GM23338 (cell line): Measurements from ENCODE around the gene ATF7. TPM values are rescaled to one million over a fixed set of nuclear protein-coding genes. Genes with fewer than 3 reads are reported as not detected.
A peak's percentile ranks its signal among the peaks of the same experiment; 100 is the strongest.

Source experiments
- ATAC-seq: fragments of 200-7000 bp; cut with Tn5 transposase; 3 replicates; pipeline ENCODE4 v1.9.1; 2020
- DNase-seq: peaks from one replicate; pipeline ENCODE4 v3.0.0-alpha.2; 2015; ENCODE audit warnings: low spot score
- H2AFZ ChIP-seq: fragments of 200-600 bp; sonication (generic); 2 replicates; pipeline ENCODE4 v1.8.0; 2016; ENCODE audit warnings: antibody characterized with exemption, mild to moderate bottlenecking, moderate library complexity
- H3F3A ChIP-seq: fragments of 200-600 bp; sonication (generic); replicated peaks from 2 replicates; pipeline ENCODE4 v1.8.0; 2017; ENCODE audit warnings: antibody characterized with exemption, mixed run types, low read depth
- H3K27ac ChIP-seq: fragments of 200-600 bp; sonication (generic); 2 replicates; pipeline ENCODE4 v1.6.1; 2016; ENCODE audit warnings: low read depth
- H3K27me3 ChIP-seq: fragments of 200-600 bp; sonication (generic); 2 replicates; pipeline ENCODE4 v1.8.0; 2016; ENCODE audit warnings: mild to moderate bottlenecking, mixed run types, moderate library complexity; ENCODE audit not compliant: insufficient read depth
- H3K36me3 ChIP-seq: fragments of 200-600 bp; sonication (generic); 2 replicates; pipeline ENCODE4 v1.8.0; 2016; ENCODE audit warnings: mild to moderate bottlenecking; ENCODE audit not compliant: insufficient read depth
- H3K4me1 ChIP-seq: fragments of 200-600 bp; sonication (generic); 2 replicates; pipeline ENCODE4 v1.8.0; 2016; ENCODE audit warnings: mild to moderate bottlenecking, moderate library complexity; ENCODE audit not compliant: insufficient read depth
- H3K4me2 ChIP-seq: fragments of 200-600 bp; sonication (generic); 2 replicates; pipeline ENCODE4 v1.7.1; 2017; ENCODE audit warnings: mixed run types
- H3K4me3 ChIP-seq: fragments of 200-600 bp; sonication (generic); 2 replicates; pipeline ENCODE4 v1.6.1; 2016; ENCODE audit warnings: mixed run types
- H3K79me2 ChIP-seq: fragments of 200-600 bp; sonication (generic); replicated peaks from 2 replicates; pipeline ENCODE4 v1.8.0; 2017; ENCODE audit warnings: mild to moderate bottlenecking; ENCODE audit not compliant: insufficient read depth
- H3K9me2 ChIP-seq: fragments of 200-600 bp; sonication (generic); 2 replicates; pipeline ENCODE4 v1.8.0; 2017; ENCODE audit not compliant: insufficient read depth
- H4K20me1 ChIP-seq: fragments of 200-600 bp; sonication (generic); replicated peaks from 2 replicates; pipeline ENCODE4 v1.8.0; 2017; ENCODE audit warnings: mild to moderate bottlenecking; ENCODE audit not compliant: insufficient read depth
- H3K27ac Mint-ChIP-seq: 2 replicates; pipeline ENCODE4 v1.8.0; 2020; ENCODE audit warnings: inconsistent platforms, mild to moderate bottlenecking, moderate library complexity, mixed read lengths
- H3K27me3 Mint-ChIP-seq: 3 replicates; pipeline ENCODE4 v1.8.0; 2022; ENCODE audit warnings: low read depth, mild to moderate bottlenecking, moderate library complexity, mixed read lengths, inconsistent platforms; ENCODE audit not compliant: insufficient read depth, poor library complexity
- H3K36me3 Mint-ChIP-seq: 3 replicates; pipeline ENCODE4 v1.8.0; 2021; ENCODE audit warnings: low read depth, mild to moderate bottlenecking, inconsistent platforms, moderate library complexity, mixed read lengths
- H3K4me1 Mint-ChIP-seq: 3 replicates; pipeline ENCODE4 v1.8.0; 2020; ENCODE audit warnings: mild to moderate bottlenecking, inconsistent platforms, mixed read lengths
- H3K4me3 Mint-ChIP-seq: 3 replicates; pipeline ENCODE4 v1.8.0; 2021; ENCODE audit warnings: moderate library complexity, mild to moderate bottlenecking, inconsistent platforms, mixed read lengths
- H3K9me3 Mint-ChIP-seq: 3 replicates; pipeline ENCODE4 v1.8.0; 2020; ENCODE audit warnings: moderate library complexity, mild to moderate bottlenecking, inconsistent platforms, mixed read lengths
- CREB1 ChIP-seq: fragments of 250-450 bp; sonication (Bioruptor Pico); IDR thresholded peaks from 2 replicates; pipeline ENCODE4 v1.5.0; 2020; ENCODE audit warnings: low read depth, mild to moderate bottlenecking, moderate library complexity
- JUNB ChIP-seq: IDR thresholded peaks from one replicate; pipeline ENCODE4 v1.6.1; 2016; ENCODE audit warnings: antibody characterized with exemption; ENCODE audit not compliant: unreplicated experiment
- NANOG ChIP-seq: IDR thresholded peaks from 2 replicates; pipeline ENCODE4 v1.6.1; 2016; ENCODE audit warnings: antibody characterized with exemption, borderline replicate concordance
- POLR2AphosphoS5 ChIP-seq: IDR thresholded peaks from 2 replicates; pipeline ENCODE4 v1.6.1; 2016; ENCODE audit warnings: antibody characterized with exemption, low read depth
- ZNF462 ChIP-seq: fragments of 250-450 bp; sonication (Bioruptor Pico); IDR thresholded peaks from 2 replicates; pipeline ENCODE4 v1.5.0; 2020; ENCODE audit warnings: mild to moderate bottlenecking, moderate library complexity
- polyA plus RNA-seq: library from polyadenylated mRNA; unstranded; fragments of >200 nt; fragmentation: Nextera tagmentation; extraction: Ambion mirVana; gene quantifications from 2 replicates; pipeline ENCODE4 v1.2.1, GENCODE V29; 2016
- small RNA-seq: library from RNA; depleted of rRNA; stranded (forward); fragments of <200 nt; gene quantifications from one replicate; pipeline ENCODE3, GENCODE V24; 2014; ENCODE audit warnings: low replicate concordance
- total RNA-seq: library from RNA; depleted of rRNA; stranded (reverse); fragments of >200 nt; shearing (Covaris generic); gene quantifications from 2 replicates; pipeline ENCODE4 v1.2.3, GENCODE V29; 2014; rRNA removed
- TF ChIP-seq, protein P1 (sequence below), 2 experiments: fragments of 200-600 bp in 1 of 2; sonication (generic) in 1 of 2; conservative IDR thresholded peaks; 2 replicates each; pipeline versions ENCODE4 v1.5.1 to v1.6.1; 2016 to 2017; ENCODE audit warnings: antibody characterized with exemption in 2 of 2, low read depth in 2 of 2, mild to moderate bottlenecking in 2 of 2, moderate library complexity in 1 of 2

Gene ATF7
- total and polyA plus RNA-seq, 2 experiments from 2014 or later: 13.9 to 16.3 TPM

DNA sequence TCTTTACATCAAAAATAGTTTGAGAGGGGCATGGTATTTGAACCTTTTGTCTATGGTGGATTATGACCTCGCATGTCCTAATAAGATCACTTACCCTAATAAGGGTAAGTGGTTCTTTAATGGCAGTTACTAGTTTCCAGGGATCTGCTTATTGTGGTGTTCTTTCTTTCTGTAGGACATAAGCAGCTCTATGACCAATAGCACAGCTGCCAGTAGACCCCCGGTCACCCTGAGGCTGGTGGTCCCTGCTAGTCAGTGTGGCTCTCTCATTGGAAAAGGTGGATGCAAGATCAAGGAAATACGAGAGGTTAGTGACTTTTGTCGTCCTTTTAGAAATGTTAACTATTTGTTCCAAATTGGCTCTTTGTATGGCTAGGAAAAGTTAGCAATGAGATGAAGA lies 167.1 kb downstream of the ATF7 start:
- H3K9me2 ChIP-seq: no peaks in the 10 kb centered on the region
- H3K4me2 ChIP-seq: no peak overlapping the region
- DNase-seq (no peak), ATAC-seq (no peak)
- H3K79me2 ChIP-seq: peaks cover 99% of the 10 kb centered on the region
- Mint-ChIP-seq H3K36me3 (peaks cover 99% of the 10 kb centered on the region), H3K9me3 (no peaks in the 10 kb centered on the region), H3K4me1 (peaks cover 53% of the 10 kb centered on the region), H3K4me3 (peak overlapping the region; percentile 46; the same call in 1 of the 3 replicates), H3K27me3 (peaks cover 9% of the 10 kb centered on the region), H3K27ac (no peak overlapping the region)
- H3K36me3 ChIP-seq: peaks cover 99% of the 10 kb centered on the region
- H3F3A ChIP-seq: peaks cover 61% of the 10 kb centered on the region
- H4K20me1 ChIP-seq: peaks cover 92% of the 10 kb centered on the region
- H3K27ac ChIP-seq: 0 out of 2 replicates have a peak overlapping the region, but pooled peaks have one; percentile 68
- H3K4me1 ChIP-seq: peaks cover 14% of the 10 kb centered on the region; the same call in 1 of the 2 replicates
- no peak overlapping the region for H3K4me3 ChIP-seq
- H2AFZ ChIP-seq: no peak overlapping the region
- TF ChIP-seq JUNB (no peak), NANOG (no peak), CREB1 (CRISPR knock-in tag) (no peak), ZNF462 (no peak), POLR2AphosphoS5 (no peak)
- TF ChIP-seq, protein P1, sequence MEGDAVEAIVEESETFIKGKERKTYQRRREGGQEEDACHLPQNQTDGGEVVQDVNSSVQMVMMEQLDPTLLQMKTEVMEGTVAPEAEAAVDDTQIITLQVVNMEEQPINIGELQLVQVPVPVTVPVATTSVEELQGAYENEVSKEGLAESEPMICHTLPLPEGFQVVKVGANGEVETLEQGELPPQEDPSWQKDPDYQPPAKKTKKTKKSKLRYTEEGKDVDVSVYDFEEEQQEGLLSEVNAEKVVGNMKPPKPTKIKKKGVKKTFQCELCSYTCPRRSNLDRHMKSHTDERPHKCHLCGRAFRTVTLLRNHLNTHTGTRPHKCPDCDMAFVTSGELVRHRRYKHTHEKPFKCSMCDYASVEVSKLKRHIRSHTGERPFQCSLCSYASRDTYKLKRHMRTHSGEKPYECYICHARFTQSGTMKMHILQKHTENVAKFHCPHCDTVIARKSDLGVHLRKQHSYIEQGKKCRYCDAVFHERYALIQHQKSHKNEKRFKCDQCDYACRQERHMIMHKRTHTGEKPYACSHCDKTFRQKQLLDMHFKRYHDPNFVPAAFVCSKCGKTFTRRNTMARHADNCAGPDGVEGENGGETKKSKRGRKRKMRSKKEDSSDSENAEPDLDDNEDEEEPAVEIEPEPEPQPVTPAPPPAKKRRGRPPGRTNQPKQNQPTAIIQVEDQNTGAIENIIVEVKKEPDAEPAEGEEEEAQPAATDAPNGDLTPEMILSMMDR (conservative IDR thresholded peaks at IDR 0.05; ENCODE audit: low read depth in 2 of 2): no peak
- H3K27me3 ChIP-seq: no peaks in the 10 kb centered on the region

Small RNA genes within 50 kb of the gene (small RNA-seq; reads per million reads assigned to genes)
- gene AC023509.3: not detected

Other genes starting within 250 kb of the ATF7 start
- gene SP1, start 246.2 kb downstream of the ATF7 start, total RNA-seq: 68.4 and 73.3 TPM in 2 replicates
- gene SP1, start 246.2 kb downstream of the ATF7 start, polyA plus RNA-seq: 10.6 and 11.1 TPM in 2 replicates
- gene AMHR2, start 202.5 kb downstream of the ATF7 start, total RNA-seq: 0.24 TPM in 1 of 2 replicates, not detected in the other
- gene AMHR2, start 202.5 kb downstream of the ATF7 start, polyA plus RNA-seq: not detected in 2 replicates
- gene PRR13, start 184.6 kb downstream of the ATF7 start, total RNA-seq: 70.5 and 120 TPM in 2 replicates
- gene PRR13, start 184.6 kb downstream of the ATF7 start, polyA plus RNA-seq: 302 and 303 TPM in 2 replicates
- gene PCBP2, start 174.3 kb downstream of the ATF7 start, total RNA-seq: 676 and 713 TPM in 2 replicates
- gene PCBP2, start 174.3 kb downstream of the ATF7 start, polyA plus RNA-seq: 397 and 473 TPM in 2 replicates
- gene MAP3K12, start 126.9 kb downstream of the ATF7 start, total RNA-seq: 15.6 and 17.9 TPM in 2 replicates
- gene MAP3K12, start 126.9 kb downstream of the ATF7 start, polyA plus RNA-seq: 6.6 and 7.9 TPM in 2 replicates
- gene TARBP2, start 125.1 kb downstream of the ATF7 start, total RNA-seq: 55.7 and 83.4 TPM in 2 replicates
- 52.1 and 57.0 TPM in 2 replicates for gene TARBP2, start 125.1 kb downstream of the ATF7 start, polyA plus RNA-seq
- gene NPFF, start 118.9 kb downstream of the ATF7 start, total RNA-seq: 0.69 TPM in 1 of 2 replicates, not detected in the other
- 0.71 and 0.96 TPM in 2 replicates for gene NPFF, start 118.9 kb downstream of the ATF7 start, polyA plus RNA-seq
- gene ATP5MC2, start 49.7 kb upstream of the ATF7 start, total RNA-seq: 362 and 393 TPM in 2 replicates
- 815 and 821 TPM in 2 replicates for gene ATP5MC2, start 49.7 kb upstream of the ATF7 start, polyA plus RNA-seq
- gene CALCOCO1, start 101.1 kb upstream of the ATF7 start, total RNA-seq: 20.4 and 21.3 TPM in 2 replicates
- 4.6 and 6.5 TPM in 2 replicates for gene CALCOCO1, start 101.1 kb upstream of the ATF7 start, polyA plus RNA-seq
- not detected in 2 replicates for gene CISTR, start 125.6 kb upstream of the ATF7 start, total RNA-seq
- gene CISTR, start 125.6 kb upstream of the ATF7 start, polyA plus RNA-seq: not detected in 2 replicates